Uterus (tissue), 2 donors: Measurements from ENCODE around the gene DUSP10.

Source experiments
- POLR2A ChIP-seq, 2 donors: fragments of 450-650 bp; IDR thresholded peaks; one replicate each; pipeline ENCODE4 v1.6.1; 2016; ENCODE audit warnings: antibody characterized with exemption in 2 of 2, mild to moderate bottlenecking in 1 of 2, moderate library complexity in 1 of 2
- TF ChIP-seq, protein P1 (sequence below), 4 experiments: fragments of 200-600 bp in 2 of 4; fragments of 450-650 bp in 2 of 4; sonication (generic) in 2 of 4; IDR thresholded peaks; one replicate each; pipeline ENCODE4 v1.5.1; 2016 to 2019; ENCODE audit warnings: antibody characterized with exemption in 4 of 4, mild to moderate bottlenecking in 2 of 4, moderate library complexity in 1 of 4

DNA sequence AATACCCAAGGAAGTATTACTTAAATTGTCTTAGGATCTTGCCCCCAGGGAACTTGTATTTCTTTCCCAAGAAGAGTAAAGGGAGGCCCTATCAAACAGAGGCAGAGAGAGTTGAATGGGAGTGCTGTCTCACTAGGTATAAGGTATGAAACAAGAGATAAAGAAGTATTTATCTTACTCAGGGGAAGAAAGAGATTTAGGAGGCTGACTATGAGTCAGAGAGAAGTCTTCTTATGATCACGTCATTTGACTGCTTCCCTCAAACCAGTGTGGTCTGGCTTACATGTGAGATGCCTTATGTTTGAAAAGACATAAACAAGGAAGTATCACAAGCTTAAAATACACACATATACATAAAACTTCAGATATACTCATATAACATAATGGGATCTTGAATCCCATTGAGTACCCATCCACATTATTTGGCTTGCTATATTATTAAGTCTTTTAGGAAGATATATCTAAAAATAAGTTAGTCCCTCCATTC lies 29.6 kb downstream of the DUSP10 start:
- no peak for TF ChIP-seq POLR2A (IDR thresholded peaks at IDR 0.05)
- TF ChIP-seq, protein P1, sequence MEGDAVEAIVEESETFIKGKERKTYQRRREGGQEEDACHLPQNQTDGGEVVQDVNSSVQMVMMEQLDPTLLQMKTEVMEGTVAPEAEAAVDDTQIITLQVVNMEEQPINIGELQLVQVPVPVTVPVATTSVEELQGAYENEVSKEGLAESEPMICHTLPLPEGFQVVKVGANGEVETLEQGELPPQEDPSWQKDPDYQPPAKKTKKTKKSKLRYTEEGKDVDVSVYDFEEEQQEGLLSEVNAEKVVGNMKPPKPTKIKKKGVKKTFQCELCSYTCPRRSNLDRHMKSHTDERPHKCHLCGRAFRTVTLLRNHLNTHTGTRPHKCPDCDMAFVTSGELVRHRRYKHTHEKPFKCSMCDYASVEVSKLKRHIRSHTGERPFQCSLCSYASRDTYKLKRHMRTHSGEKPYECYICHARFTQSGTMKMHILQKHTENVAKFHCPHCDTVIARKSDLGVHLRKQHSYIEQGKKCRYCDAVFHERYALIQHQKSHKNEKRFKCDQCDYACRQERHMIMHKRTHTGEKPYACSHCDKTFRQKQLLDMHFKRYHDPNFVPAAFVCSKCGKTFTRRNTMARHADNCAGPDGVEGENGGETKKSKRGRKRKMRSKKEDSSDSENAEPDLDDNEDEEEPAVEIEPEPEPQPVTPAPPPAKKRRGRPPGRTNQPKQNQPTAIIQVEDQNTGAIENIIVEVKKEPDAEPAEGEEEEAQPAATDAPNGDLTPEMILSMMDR (IDR thresholded peaks at IDR 0.05) = no peak
